Natural killer cell (primary cell): ENCODE measurements around the gene FOXS1. TPM values are rescaled to one million over a fixed set of nuclear protein-coding genes. Genes with fewer than 3 reads are reported as not detected.
A peak's percentile ranks its signal among the peaks of the same experiment; 100 is the strongest.

ENCODE experiments used
- ATAC-seq, 3 donors: fragments of 150-1000 bp in 2 of 3; fragments of 200-7000 bp in 1 of 3; cut with Tn5 transposase; 1 replicate in 1 of 3; 2 replicates in 2 of 3; pipeline ENCODE4 v1.10.0; 2021; ENCODE audit warnings: mild to moderate bottlenecking in 2 of 3, moderate library complexity in 2 of 3
- DNase-seq, 2 donors: peaks; one replicate each; pipeline versions ENCODE4 v3.0.0 to v3.0.0-alpha.2; 2013 to 2021; ENCODE audit warnings: mixed read lengths in 1 of 2
- H3K27ac ChIP-seq: one replicate; pipeline ENCODE4 v1.5.1; 2013; ENCODE audit warnings: mild to moderate bottlenecking, low read length
- H3K27me3 ChIP-seq: one replicate; pipeline ENCODE4 v1.6.1; 2013; ENCODE audit warnings: low read length; ENCODE audit not compliant: control insufficient read depth, insufficient read depth
- H3K36me3 ChIP-seq: one replicate; pipeline ENCODE4 v1.6.1; 2013; ENCODE audit warnings: low read length; ENCODE audit not compliant: control insufficient read depth, insufficient read depth
- H3K4me1 ChIP-seq: one replicate; pipeline ENCODE4 v1.6.1; 2013; ENCODE audit warnings: low read length; ENCODE audit not compliant: control insufficient read depth, insufficient read depth
- H3K4me3 ChIP-seq: one replicate; pipeline ENCODE4 v1.5.1; 2013; ENCODE audit warnings: low read length
- H3K9me3 ChIP-seq: one replicate; pipeline ENCODE4 v1.6.1; 2013; ENCODE audit warnings: low read length; ENCODE audit not compliant: control insufficient read depth, insufficient read depth
- H3K27ac Mint-ChIP-seq, 2 donors: one replicate each; pipeline ENCODE4 v1.8.0; 2022; ENCODE audit warnings: mild to moderate bottlenecking in 2 of 2, mixed read lengths in 2 of 2, moderate library complexity in 1 of 2
- H3K27me3 Mint-ChIP-seq, 2 donors: one replicate each; pipeline ENCODE4 v1.8.0; 2022; ENCODE audit warnings: low read depth in 2 of 2, mixed read lengths in 2 of 2
- H3K36me3 Mint-ChIP-seq: one replicate; pipeline ENCODE4 v1.8.0; 2022; ENCODE audit warnings: mixed read lengths
- H3K4me1 Mint-ChIP-seq, 2 donors: one replicate each; pipeline ENCODE4 v1.8.0; 2022; ENCODE audit warnings: mixed read lengths in 2 of 2
- H3K4me3 Mint-ChIP-seq: one replicate; pipeline ENCODE4 v1.8.0; 2022; ENCODE audit warnings: mild to moderate bottlenecking, moderate library complexity, mixed read lengths
- H3K9me3 Mint-ChIP-seq, 2 donors: one replicate each; pipeline ENCODE4 v1.8.0; 2022; ENCODE audit warnings: mixed read lengths in 2 of 2
- CTCF ChIP-seq: fragments of 200-600 bp; IDR thresholded peaks from one replicate; pipeline ENCODE4 v1.8.0; 2022; ENCODE audit warnings: antibody characterized with exemption
- WGBS: methylation state at CpG from one replicate; pipeline ENCODE4 v1.1.7; 2013; ENCODE audit warnings: missing lambda C conversion rate; ENCODE audit not compliant: insufficient coverage; 5-methylcytosine and 5-hydroxymethylcytosine counted together
- intact Hi-C: fragments of 100-400 bp; cut with micrococcal nuclease; formaldehyde crosslinking; loops from one replicate; pipeline ENCODE4 v1.14.2; 2022
- total RNA-seq, 4 donors: library from RNA; stranded (reverse); fragments of 120-200 nt in 1 of 4; gene quantifications; one replicate each; pipeline versions ENCODE4 v1.2.3 to v1.2.4, GENCODE V29; 2013 to 2022

Gene FOXS1
- total RNA-seq, 3 donors from 2014 or later (not counting 1 experiment from before 2014, with no cell fraction given), result not detected

DNA sequence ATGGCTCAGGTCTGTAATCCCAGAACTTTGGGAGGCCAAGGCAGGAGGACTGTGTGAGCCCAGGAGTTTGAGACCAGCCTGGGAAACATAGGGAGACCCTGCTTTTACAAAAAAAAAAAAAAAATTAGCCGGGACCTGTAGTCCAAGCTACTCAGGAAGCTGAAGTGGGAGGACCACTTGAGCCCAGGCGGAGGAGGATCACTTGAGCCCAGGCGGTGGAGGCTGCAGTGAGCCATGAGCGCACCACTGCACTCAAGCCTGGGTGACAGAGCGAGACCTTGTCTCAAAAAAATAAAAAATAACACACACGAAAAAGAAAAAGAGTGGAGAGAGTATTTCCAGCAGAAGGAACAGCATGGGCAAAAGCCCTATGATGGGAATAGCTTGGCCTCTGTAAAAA is 27.0 kb upstream of the FOXS1 start:
- no peak for TF ChIP-seq CTCF
- Mint-ChIP-seq H3K4me3 (no peak overlapping the region), H3K27me3 (peaks cover 49 to 52% of the 10 kb centered on the region in 2 donors), H3K36me3 (no peaks in the 10 kb centered on the region), H3K4me1 (peaks cover 13 to 18% of the 10 kb centered on the region in 2 donors), H3K27ac (no peak overlapping the region), H3K9me3 (no peaks in the 10 kb centered on the region)
- peaks cover 20% of the 10 kb centered on the region for H3K4me1 ChIP-seq
- WGBS, result 87% methylated on average over 5 of the region's 6 CpGs
- ATAC-seq (no peak), DNase-seq (no peak)
- intact Hi-C loops, result no loop called here
- no peaks in the 10 kb centered on the region for H3K9me3 ChIP-seq
- no peak overlapping the region for H3K27ac ChIP-seq
- H3K4me3 ChIP-seq, result no peak overlapping the region
- H3K27me3 ChIP-seq, result peaks cover 21% of the 10 kb centered on the region
- H3K36me3 ChIP-seq, result no peaks in the 10 kb centered on the region

DNA sequence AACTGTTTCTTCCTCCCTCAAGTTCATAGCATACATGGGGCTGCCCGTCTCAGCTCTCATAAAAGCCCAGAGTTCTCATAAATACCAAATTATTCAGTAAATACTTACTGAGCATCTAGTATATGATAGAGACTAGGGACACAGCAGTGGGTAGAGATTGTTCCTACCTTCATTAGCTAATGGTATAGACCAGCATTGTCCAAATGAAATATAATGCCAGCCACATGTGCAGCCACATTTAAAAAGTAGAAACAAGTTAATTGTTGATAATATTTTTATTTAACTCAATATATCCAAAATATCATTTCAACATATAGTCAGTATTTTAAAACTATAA is 26.2 kb upstream of the FOXS1 start:
- peaks cover 21% of the 10 kb centered on the region for H3K27me3 ChIP-seq
- no CpG with 5 or more reads among the region's 1 CpG for WGBS
- Mint-ChIP-seq H3K27me3 (peaks cover 48 to 52% of the 10 kb centered on the region in 2 donors), H3K4me3 (peak overlapping the region; percentile 81), H3K4me1 (peaks cover 13 to 18% of the 10 kb centered on the region in 2 donors), H3K27ac (no peak overlapping the region), H3K36me3 (no peaks in the 10 kb centered on the region), H3K9me3 (no peaks in the 10 kb centered on the region)
- H3K36me3 ChIP-seq, result no peaks in the 10 kb centered on the region
- no peak overlapping the region for H3K4me3 ChIP-seq
- peaks cover 20% of the 10 kb centered on the region for H3K4me1 ChIP-seq
- no peak for TF ChIP-seq CTCF
- no peak for DNase-seq
- no peak overlapping the region for H3K27ac ChIP-seq
- no peaks in the 10 kb centered on the region for H3K9me3 ChIP-seq
- intact Hi-C loops, result no loop called here
- no peak for ATAC-seq

GRCh38 chr20:31870726-31871617 is 25.6 kb upstream of the FOXS1 start:
- H3K27me3 ChIP-seq, result peaks cover 21% of the 10 kb centered on the region
- Mint-ChIP-seq H3K4me1 (peaks cover 13 to 18% of the 10 kb centered on the region in 2 donors), H3K27ac (peak overlapping the region in 1 of 2 donors; percentile 67), H3K36me3 (no peaks in the 10 kb centered on the region), H3K4me3 (peak overlapping the region; percentile 81), H3K9me3 (no peaks in the 10 kb centered on the region), H3K27me3 (peaks cover 45 to 52% of the 10 kb centered on the region in 2 donors)
- ATAC-seq, result peak in 1 of 3 donors; percentile 24
- H3K4me3 ChIP-seq, result no peak overlapping the region
- intact Hi-C loops, result no loop called here
- DNase-seq, result no peak
- 11% methylated on average over 24 of the region's 24 CpGs for WGBS
- H3K27ac ChIP-seq, result no peak overlapping the region
- no peaks in the 10 kb centered on the region for H3K9me3 ChIP-seq
- no peak for TF ChIP-seq CTCF
- H3K4me1 ChIP-seq, result peaks cover 20% of the 10 kb centered on the region
- no peaks in the 10 kb centered on the region for H3K36me3 ChIP-seq
